PC-9 (cell line): Measurements from ENCODE around the gene L3MBTL3.

Experiments used
- EZH2 ChIP-seq: fragments of 200-600 bp; sonication (generic); IDR thresholded peaks from 2 replicates; pipeline ENCODE4 v1.8.0; 2017; ENCODE audit warnings: antibody characterized with exemption, low read depth
- TF ChIP-seq, protein P1 (sequence below): fragments of 200-600 bp; sonication (generic); conservative IDR thresholded peaks from 2 replicates; pipeline ENCODE4 v1.6.1; 2017; ENCODE audit warnings: mixed run types, antibody characterized with exemption, mild to moderate bottlenecking, moderate library complexity

GRCh38 chr6:130161683-130162404 is 143.5 kb downstream of the L3MBTL3 start:
- TF ChIP-seq, protein P1, sequence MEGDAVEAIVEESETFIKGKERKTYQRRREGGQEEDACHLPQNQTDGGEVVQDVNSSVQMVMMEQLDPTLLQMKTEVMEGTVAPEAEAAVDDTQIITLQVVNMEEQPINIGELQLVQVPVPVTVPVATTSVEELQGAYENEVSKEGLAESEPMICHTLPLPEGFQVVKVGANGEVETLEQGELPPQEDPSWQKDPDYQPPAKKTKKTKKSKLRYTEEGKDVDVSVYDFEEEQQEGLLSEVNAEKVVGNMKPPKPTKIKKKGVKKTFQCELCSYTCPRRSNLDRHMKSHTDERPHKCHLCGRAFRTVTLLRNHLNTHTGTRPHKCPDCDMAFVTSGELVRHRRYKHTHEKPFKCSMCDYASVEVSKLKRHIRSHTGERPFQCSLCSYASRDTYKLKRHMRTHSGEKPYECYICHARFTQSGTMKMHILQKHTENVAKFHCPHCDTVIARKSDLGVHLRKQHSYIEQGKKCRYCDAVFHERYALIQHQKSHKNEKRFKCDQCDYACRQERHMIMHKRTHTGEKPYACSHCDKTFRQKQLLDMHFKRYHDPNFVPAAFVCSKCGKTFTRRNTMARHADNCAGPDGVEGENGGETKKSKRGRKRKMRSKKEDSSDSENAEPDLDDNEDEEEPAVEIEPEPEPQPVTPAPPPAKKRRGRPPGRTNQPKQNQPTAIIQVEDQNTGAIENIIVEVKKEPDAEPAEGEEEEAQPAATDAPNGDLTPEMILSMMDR, result no peak
- TF ChIP-seq EZH2, result no peak
